ENCODE data around the gene CXCR4.

The CXCR4 gene

DNA sequence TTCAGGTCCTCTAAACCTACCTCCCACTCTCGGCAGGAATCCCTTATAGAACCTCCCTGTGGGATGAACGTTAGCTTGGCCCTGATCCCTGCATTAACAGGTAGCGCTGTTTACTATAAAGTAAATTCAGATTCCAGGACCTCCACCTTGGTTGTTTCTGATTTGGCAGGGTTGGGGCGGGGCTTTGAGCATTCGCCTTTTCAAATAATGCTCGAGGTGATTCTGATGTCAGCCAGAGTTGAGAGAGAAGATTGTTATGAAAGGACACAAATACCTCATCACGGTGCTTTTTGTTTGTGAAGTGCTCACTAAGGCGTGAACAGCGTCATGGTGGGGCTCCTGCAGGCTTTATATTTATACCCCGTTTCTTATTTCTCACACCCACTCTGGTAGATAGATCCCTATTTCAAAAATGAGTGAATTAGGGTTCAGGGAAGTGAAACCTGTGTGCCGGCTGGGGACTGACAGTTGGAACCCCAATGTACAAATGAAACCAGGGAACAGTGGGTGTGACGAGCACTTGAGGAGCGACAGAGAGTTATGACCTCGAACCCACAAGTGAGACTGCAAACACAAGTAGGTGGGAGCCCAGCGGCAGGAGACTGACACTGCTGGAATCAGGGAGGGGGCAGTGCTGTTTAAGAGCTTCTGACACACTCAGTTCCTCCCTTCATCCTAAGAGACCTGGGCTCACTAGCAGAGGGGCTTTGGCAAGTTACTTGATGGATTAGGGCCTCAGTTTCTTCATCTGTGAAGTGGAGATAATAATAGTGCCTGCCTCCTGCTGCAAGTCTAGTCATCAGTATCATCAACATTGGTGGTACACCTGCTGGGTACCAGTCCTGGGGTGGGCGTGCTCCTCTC is 14.2 kb upstream of the CXCR4 start:
- no peak for DNase-seq

GRCh38 chr2:136131484-136131960 is 13.6 kb upstream of the CXCR4 start:
- DNase-seq = no peak

DNA sequence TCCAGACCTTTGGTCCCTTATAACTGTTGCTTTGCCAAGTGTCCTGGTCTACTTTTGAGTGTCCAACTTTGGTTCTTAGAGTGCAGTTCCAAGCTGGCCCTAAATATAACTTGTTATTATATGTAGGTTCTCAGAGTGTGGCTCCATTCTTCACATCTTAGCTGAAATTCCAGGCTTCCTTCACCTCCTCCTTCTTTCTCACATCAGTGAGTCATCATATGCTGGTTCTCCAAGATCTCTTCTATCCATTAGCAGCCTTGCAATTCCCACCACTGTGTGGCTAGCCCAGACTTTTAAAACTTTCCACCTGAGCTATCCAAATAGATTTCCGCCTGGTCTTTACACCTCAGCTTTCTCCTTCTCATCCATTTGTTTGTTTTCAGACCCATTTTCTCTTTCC is 12.6 kb upstream of the CXCR4 start:
- DNase-seq = no peak

DNA sequence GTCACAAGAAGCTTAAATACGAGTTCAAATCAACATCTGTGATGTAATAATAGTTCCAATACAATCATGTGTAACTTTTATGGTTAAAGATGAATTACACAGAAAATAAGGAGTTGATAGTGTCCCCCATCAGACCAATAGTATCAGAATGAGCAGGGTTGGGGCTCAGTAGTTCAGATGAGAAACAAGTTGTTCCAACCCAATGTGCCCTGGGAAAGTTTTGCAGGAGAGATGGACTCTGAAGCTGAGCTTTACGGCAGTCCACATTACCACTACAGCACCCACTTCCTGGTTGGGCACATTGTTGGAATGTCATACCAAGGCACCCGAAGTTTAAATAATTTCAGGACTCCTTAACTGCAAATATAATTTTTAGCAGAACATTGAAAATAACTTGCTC is 12.1 kb upstream of the CXCR4 start:
- DNase-seq = no peak

GRCh38 chr2:136129601-136130000 is 11.7 kb upstream of the CXCR4 start:
- DNase-seq = no peak

- no peak for DNase-seq
These were observed 11.0 kb upstream of the CXCR4 start for GRCh38 chr2:136128905-136129304.

- no peak for DNase-seq
These were observed 10.4 kb upstream of the CXCR4 start for GRCh38 chr2:136128366-136128765.

- no peak for DNase-seq
These were observed 9.4 kb upstream of the CXCR4 start for GRCh38 chr2:136127356-136127755.

- DNase-seq = no peak
These were observed 8.5 kb upstream of the CXCR4 start for GRCh38 chr2:136126421-136126926.

GRCh38 chr2:136126021-136126420 is 8.1 kb upstream of the CXCR4 start:
- no peak for DNase-seq

- DNase-seq = no peak
These were observed 7.3 kb upstream of the CXCR4 start for GRCh38 chr2:136125236-136125635.

- DNase-seq = no peak
These were observed 6.9 kb upstream of the CXCR4 start for GRCh38 chr2:136124805-136125204.

- no peak for DNase-seq
These were observed 4.7 kb upstream of the CXCR4 start for GRCh38 chr2:136122661-136123060.

- DNase-seq = no peak
These were observed 3.4 kb upstream of the CXCR4 start for GRCh38 chr2:136121204-136121910.

- DNase-seq = no peak
These were observed 2.0 kb upstream of the CXCR4 start for GRCh38 chr2:136119717-136120675.

DNA sequence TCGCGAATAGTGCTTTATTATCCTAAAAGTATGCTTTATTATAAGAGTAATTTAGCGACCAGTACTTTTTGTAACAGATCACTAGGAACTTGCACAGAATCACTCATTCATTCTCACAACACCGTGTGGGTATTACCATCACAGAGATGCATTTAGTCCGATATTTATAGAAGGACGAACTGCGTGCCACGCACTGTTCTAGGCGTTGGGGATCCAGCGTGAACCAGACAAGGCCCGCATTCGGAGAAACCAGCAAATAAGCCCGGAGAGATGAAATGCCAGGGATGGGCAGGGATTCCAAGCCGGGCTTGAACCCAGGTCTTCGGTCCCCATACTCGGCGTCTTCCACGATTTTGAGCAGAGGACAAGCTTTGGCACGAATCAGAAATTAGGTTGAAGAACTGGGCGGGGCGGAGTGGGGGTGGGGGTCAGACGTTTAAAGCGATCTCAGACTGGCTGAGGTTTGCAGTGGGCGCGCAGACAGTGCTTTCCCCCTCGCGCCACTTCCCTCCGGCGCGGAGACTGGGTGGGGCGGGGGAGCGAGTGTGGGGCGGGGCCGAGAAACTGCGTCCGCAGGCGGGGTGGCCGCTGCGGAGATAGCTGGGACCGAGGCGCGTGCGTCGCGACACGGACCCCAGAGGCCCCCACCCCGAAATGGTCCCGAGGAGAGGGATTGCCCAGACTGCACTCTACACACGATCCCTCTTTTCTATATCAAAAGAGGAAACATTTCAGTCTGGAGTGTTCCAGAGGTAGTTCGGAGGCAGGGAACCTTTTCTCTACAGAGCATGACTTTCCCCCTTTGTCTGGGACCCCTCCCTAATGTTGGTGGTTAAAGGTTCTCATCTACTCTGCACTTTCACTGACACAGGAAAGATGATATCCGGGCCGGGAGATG is 1.1 kb upstream of the CXCR4 start:
- DNase-seq = no peak

- peak; percentile 25 for DNase-seq
These were observed 533 bp downstream of the CXCR4 start for GRCh38 chr2:136117391-136117841.

DNA sequence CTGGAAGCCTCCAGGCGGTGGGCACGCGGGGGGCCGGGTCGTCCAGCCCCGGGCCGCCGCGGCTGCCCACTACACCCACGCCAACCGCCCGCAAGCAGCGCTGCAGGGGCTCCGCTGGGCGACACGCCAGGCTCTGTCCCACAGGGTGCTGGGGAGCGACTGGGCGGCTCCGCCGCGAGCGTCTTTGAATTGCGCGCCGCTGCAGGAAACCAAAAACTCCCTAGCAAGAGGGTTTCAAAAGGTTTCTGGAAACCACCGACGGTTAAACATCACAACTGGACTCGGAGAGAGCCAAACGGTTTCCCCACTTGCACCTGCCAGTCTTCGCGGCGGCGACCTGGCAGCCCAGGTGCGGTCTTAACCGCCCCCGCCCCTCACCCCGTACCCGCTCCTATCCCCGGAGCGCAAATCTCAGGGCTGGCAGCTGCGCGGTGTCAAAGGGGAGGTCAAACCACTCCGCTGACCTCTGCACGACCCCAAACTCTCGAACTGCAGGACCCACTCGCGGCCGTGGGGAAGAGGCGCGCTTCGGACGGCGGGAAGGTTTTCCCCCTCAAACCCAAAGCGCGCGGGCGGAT is 1.0 kb downstream of the CXCR4 start:
- no peak for DNase-seq

DNA sequence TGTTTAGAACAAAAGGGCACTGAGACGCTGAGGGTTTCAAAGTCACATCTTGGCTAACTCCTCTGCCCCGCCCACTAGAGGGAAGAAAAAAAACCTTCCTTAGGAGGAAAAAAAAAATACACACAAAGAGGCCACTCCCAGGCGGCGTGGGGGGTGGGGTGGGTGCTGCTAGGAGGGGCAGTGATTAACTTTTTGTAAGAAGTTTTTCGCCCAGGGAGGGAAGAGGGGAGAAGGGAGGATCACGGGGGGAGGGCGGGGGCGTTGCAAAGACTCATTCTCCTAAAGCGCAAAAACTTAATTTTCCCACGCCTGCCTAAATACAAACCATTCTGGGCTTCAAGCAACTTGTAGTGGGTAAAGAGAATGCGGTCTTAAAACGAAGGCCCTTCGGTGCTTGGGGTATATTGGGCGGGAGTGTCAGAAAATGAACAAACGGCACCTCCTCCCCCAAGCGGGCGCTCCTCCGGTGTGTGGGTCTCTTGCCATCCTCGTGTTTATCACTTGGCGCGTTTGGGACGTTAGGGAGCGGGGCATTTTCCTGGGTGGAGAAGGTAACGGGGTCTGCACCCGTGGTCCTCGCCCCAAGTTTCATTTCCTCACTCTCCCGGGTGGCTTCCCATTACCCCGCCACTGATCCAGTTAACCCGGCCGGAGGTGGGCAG is 1.7 kb downstream of the CXCR4 start:
- no peak for DNase-seq

DNA sequence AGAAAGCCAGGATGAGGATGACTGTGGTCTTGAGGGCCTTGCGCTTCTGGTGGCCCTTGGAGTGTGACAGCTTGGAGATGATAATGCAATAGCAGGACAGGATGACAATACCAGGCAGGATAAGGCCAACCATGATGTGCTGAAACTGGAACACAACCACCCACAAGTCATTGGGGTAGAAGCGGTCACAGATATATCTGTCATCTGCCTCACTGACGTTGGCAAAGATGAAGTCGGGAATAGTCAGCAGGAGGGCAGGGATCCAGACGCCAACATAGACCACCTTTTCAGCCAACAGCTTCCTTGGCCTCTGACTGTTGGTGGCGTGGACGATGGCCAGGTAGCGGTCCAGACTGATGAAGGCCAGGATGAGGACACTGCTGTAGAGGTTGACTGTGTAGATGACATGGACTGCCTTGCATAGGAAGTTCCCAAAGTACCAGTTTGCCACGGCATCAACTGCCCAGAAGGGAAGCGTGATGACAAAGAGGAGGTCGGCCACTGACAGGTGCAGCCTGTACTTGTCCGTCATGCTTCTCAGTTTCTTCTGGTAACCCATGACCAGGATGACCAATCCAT is 2.7 kb downstream of the CXCR4 start:
- no peak for DNase-seq

Measured in fibroblast of skin of back (primary cell).